HG03103 (cell line): ENCODE data around the gene ZNF831.

Experiments used
- ATAC-seq: cut with Tn5 transposase; IDR thresholded peaks from one replicate; pipeline ENCODE4 v1.9.1; 2021; ENCODE audit warnings: low read depth; ENCODE audit not compliant: unreplicated experiment

ZNF831 gene

DNA sequence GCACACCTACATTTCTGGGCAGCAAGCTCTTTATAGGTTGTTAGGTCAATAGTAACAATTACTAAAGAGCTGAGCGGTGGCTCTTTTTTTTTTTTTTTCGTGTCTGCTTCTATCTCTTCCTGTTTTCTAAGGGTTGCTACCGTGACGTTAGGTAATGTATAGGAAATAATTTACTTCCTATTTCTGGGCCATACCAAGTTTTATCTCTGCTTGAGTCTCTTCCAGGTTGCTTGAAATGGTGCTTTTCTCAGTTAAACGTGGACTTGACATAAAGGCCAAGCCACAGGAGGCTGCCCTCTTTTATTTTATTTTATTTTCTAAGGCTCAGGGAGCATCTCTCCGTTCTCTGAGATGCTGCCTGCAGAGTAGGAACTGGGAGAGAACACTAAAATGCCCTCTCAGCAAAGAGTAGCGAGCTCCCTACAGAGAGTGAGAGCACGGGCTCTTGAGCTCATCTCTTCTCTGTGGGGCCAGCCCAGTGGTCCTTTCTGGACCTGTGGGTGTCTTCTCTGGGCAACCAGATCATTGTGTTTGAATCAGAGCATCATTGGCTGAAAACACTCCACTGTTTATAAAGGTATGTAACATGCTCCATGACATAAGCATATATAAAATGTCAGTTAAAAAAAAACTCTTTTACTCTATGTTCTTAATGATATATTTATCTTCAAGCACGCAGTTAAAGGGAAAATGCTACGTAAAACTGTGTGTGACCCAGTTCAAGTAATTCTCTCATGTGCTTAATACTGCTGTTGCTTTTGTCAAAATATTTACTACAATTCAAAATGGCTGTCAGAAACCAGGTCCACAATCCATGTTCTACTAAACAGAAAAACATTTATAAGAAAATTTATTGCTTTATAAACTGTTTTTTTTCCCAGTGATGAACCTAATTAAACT lies at the start of gene ZNF831:
Gene ZNF831 (plus strand): TSS at position 191 of the 900 bp plus-strand sequence. CDS start 27,199 bp downstream, outside the sequence.
- ATAC-seq, result no peak

DNA sequence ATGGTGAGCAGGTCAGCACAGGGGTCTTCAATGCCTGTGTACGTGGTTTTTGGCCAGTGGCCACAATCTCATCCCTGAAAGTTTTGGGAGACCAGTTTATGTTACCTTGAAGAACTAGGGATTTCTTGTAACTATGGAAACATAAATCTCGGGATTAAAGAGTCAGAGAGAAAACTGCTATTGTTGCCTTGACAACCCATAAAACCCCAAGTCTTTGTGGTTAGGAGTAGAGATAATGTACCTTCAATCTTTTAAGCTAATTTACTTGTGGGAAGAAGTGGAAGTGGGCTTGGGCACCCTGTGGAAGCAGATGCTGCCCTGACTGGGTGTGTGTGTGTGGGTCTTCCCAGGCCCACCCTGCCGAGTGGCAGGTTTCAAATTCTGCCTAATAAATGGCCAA lies 46.1 kb upstream of the ZNF831 start:
- no peak for ATAC-seq

DNA sequence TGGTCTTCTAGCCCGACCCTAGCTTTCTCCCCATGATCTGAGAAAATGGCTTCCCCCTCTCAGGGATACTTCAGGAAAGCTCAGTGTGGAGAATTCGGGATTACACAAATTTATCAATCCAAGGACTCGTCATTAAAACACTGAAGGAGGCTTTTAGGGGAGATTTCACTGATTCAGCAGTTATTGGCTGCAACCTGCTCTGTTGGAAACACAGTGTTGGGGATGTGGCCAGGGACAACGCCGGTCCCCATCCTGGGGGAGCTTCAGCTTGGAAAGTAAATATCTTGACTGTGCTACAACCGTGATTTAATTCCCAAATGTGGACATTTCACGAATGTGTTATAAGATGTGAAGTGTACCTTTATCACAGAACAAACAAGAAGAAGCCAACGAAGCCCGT lies 44.8 kb upstream of the ZNF831 start:
- ATAC-seq, result no peak

GRCh38 chr20:59120491-59120890 lies 43.1 kb upstream of the ZNF831 start:
- no peak for ATAC-seq

DNA sequence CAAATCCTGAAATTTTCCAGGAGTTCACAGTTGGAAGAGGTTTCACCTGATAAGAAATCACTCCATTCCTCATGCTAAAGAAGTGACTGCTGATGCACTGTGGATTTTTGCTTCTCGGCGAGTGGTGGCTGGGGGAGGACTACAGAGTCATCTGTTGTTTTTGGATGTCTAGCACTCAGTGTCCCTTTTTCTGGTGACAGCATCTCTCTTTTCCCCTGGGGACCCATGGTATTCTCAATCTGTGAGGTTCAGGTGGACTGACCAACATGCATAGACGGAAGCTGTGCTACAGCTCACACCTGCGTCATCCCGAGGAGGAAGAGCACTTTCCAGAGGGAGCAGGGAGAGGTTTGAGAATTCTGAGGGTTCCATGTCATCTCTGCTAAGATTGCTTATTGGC lies 42.7 kb upstream of the ZNF831 start:
- no peak for ATAC-seq

DNA sequence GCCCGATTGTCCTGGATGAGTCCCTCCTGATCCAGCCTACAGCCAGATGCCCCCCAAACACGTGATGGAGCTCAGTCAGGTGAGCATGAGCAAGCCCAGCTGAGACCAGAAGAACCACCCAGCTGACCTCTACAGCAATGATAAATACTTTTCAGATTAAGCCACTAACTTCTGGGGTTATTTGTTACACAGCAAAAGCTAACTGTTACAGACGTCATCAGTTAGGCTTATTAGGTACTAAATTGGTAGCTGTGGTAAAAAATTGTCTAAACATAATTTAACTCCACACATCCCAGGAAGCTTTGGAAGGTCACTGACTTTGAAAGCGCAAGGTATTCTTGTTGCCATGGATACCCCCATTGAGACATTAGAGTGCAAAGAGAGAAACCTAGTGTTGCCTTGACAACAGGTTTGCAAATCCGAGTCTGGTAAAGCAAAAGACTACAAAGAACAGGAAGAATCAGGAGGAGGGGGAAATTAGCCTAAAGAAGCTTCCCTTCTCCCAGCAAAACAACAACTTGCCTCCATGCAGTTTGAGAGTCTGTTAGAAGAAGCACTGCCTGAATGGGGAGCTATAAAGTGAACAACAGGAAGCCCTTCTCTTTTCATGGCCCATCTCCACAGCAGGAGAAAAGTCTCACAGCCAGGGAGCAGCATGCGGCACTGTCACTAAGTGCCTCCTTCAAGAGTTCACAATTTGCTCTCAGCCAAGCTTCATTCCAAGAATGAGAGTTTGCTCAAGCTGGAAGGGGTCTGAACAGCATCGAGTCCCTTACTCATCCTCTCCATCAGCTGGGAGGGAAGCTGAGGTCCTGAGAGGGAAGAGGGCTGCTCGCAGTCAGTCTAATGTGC lies 41.7 kb upstream of the ZNF831 start:
- no peak for ATAC-seq

DNA sequence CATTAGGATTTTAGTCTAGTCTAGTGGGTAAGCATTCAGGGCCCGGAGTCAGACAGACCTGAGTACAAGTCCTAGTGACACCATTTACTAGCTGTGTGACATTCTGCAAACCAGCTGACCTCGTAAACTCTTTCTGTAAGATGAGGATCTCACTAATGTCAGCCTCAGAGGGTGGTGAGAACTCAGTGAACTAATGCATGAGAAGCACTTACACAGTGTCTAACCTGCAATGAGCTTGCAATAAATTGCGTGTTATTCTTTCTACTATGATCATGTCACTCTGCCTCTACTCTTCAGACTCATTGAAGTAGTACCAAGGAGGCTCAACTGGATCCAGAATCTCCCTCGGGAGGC lies 41.1 kb upstream of the ZNF831 start:
- ATAC-seq, result no peak

- ATAC-seq, result no peak
Measured at GRCh38 chr20:59123011-59123677, 40.5 kb upstream of the ZNF831 start.

DNA sequence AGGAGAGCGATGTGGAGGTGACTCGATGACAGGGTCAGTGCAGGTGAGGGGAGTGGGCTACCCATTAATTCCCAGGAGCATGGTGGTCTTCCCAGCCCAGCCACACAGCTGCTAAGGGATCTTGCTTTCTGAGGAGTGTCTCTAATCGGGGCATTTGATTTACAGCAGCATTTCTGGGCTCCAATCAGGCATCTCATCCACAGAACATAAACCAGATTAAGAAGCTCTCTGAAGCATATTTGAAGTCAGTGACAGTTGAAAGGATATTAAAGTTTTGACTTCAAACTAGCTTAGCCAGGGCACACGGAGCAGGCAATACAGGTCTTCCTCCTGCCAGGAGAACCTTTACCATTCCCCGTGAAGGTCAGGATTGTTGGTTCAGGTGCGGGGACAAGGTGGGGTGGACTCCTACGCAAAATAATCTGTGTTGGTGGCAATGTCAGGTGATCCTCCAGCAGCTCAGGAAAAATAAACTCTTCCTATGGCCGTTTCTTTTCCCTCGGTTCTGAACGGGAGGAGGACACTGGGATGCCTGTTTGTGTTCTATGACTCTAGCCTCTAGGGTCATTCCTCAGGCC lies 39.9 kb upstream of the ZNF831 start:
- ATAC-seq, result no peak

GRCh38 chr20:59124296-59125029 lies 39.2 kb upstream of the ZNF831 start:
- no peak for ATAC-seq

GRCh38 chr20:59125332-59125731 lies 38.3 kb upstream of the ZNF831 start:
- ATAC-seq, result no peak

DNA sequence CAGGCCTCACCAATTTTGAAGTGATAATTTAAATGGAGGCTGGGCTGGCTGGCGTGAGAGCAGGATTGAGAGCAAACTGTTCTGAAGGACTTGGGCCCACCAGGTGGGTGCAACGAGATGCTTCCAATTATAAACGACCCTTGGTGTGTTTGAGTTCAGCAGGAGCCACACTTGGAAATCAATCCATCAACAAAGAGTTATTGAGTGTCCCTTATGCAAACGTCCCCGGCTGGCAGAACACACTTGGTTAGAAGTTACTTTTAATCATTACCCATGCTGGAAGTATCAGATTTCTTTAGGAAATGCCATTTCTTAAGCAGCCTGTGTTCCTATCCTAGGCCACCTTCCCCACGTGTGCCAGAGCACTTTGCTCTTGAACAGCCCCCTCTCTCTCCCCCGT lies 37.8 kb upstream of the ZNF831 start:
- ATAC-seq, result no peak

GRCh38 chr20:59127839-59128238 lies 35.8 kb upstream of the ZNF831 start:
- no peak for ATAC-seq

GRCh38 chr20:59131551-59132285 lies 31.9 kb upstream of the ZNF831 start:
- no peak for ATAC-seq

DNA sequence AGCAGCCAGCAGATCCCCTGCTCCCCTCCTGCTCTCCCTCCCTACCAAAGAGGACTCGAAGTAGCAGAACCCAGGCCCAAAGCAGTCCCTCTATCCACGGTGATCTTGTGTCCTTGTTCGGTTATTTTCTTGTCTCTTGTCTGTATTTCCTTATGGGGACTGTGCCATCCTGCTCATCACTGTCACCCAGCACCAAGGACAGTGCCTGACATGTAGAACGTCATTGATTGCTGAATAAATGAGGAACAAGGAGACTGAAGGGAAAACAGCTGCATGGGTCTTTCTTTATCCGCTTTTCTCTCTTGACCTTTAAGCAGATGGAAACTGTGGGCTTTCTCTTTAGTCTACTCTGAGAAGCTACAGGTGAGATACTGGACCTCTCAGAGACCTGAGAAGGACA lies 29.4 kb upstream of the ZNF831 start:
- no peak for ATAC-seq

DNA sequence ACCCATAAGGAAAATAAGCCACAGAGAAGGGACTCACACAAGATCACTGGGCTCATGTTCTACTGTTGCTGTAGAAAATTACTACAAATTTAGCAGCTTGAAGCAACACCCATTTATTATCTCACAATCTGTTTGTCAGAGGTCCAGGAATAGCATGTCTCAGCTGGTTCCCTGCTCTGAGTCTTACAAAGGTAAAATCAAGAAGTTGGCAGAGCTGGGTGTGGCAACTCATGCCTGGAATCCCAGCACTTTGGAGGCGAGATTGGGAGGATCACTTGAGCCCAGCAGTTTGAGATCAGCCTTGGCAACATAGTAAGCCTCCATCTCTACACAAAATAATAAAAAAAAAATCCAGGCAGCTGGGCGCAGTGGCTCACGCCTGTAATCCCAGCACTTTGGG lies 28.5 kb upstream of the ZNF831 start:
- no peak for ATAC-seq

DNA sequence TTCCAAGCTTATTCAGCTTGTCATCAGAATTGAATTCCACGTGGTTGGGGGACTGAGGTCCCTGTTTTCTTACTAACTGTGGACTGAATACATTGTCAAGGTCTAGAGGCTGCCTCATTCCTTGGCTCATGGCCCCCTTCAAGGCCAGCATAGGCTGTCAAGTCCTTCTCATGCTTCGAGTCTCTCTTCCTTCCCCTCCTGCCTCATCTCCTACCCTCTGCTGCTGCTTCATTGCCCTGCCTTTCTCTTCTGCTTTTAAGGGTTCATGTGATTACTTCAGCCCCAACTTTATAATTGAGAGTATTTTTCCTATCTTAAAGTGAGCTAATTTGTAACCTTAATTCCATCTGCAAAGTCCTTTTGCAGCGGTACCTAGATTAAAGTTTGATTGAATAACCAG lies 27.6 kb upstream of the ZNF831 start:
- no peak for ATAC-seq

DNA sequence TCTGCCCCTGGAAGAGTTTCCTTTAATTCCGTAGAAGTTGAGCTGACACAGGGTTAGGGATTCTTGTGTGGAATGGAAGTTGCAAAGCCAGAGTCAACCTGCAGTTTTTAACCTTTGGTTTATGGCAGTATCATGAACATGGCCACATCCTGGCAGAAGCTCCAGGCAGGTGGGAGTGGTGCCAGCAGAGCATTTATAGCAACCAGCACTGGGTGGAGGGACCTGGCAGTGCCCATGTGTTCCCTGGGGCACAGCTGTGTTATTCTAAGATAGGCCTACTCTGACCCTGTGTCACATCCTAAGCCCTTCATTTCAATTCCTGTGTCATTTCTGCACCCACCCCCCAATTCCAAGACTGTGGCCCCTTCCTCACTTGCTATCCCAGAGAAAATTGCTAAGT lies 26.1 kb upstream of the ZNF831 start:
- no peak for ATAC-seq

GRCh38 chr20:59138114-59138748 lies 25.4 kb upstream of the ZNF831 start:
- ATAC-seq, result no peak
